ENCODE data around the gene PRUNE2.

- TF ChIP-seq POLR2AphosphoS5 (IDR thresholded peaks at IDR 0.05; ENCODE audit: low read depth, low read length) (no peak), EZH2phosphoT487 (IDR thresholded peaks at IDR 0.05; ENCODE audit: borderline replicate concordance, low read depth) (no peak)
- TF ChIP-seq, protein P1, sequence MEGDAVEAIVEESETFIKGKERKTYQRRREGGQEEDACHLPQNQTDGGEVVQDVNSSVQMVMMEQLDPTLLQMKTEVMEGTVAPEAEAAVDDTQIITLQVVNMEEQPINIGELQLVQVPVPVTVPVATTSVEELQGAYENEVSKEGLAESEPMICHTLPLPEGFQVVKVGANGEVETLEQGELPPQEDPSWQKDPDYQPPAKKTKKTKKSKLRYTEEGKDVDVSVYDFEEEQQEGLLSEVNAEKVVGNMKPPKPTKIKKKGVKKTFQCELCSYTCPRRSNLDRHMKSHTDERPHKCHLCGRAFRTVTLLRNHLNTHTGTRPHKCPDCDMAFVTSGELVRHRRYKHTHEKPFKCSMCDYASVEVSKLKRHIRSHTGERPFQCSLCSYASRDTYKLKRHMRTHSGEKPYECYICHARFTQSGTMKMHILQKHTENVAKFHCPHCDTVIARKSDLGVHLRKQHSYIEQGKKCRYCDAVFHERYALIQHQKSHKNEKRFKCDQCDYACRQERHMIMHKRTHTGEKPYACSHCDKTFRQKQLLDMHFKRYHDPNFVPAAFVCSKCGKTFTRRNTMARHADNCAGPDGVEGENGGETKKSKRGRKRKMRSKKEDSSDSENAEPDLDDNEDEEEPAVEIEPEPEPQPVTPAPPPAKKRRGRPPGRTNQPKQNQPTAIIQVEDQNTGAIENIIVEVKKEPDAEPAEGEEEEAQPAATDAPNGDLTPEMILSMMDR (IDR thresholded peaks at IDR 0.05) = no peak
These were observed 208.8 kb downstream of the PRUNE2 start for GRCh38 chr9:76697081-76697480.
